ENCODE data around the gene HAUS8. TPM values are rescaled to one million over a fixed set of nuclear protein-coding genes. Genes with fewer than 3 reads are reported as not detected.
A peak's percentile ranks its signal among the peaks of the same experiment; 100 is the strongest.

The HAUS8 gene
- 10 to 100 TPM in 3 of 8 experiments, 1 to 10 TPM in 5; 3.4 to 14.8 (median 6.4) TPM for total RNA-seq

GRCh38 chr19:17075035-17075863 is at the start of gene HAUS8, which contains the start of gene MYO9B:
Gene HAUS8 (minus strand): TSS chr19:17075452. CDS start chr19:17075422, 30 bp downstream.
Gene MYO9B (plus strand): TSS chr19:17075777. CDS start chr19:17101718, 25,941 bp downstream.
- peaks cover 28 to 31% of the 10 kb centered on the region in 2 donors for H3K4me1 ChIP-seq (replicated peaks in 1 of 2)
- WGBS, 10 experiments = 0 to 2% (median 0%) methylated on average over 2 to 9 of the region's 103 CpGs; no CpG with 5 or more reads in 6 of the 10 experiments
- in situ Hi-C loops (cut with MboI; ENCODE audit: low pct_unique_long_range_greater_than_20kb in 2 of 9, low sequenced_read_pairs in 9 of 9, unreplicated experiment in 9 of 9) = loop anchor here in 1 of 9 experiments (10.0 kb wide), 1 partner anchor 210 kb away; the partner anchor contains the start of gene ANKLE1
- ATAC-seq (replicated peaks in 6 of 8) = peak; percentile 69 to 95 (median 91)
- H3K4me3 ChIP-seq = peak within 1 kb of the TSS; percentile 61 to 92 (median 72)
- H3K27ac ChIP-seq = peak within 1 kb of the TSS; percentile 65 to 77

GRCh38 chr19:17124025-17124424 is 48.8 kb upstream of the HAUS8 start:
- in situ Hi-C loops (cut with MboI; ENCODE audit: low pct_unique_long_range_greater_than_20kb in 2 of 9, low sequenced_read_pairs in 9 of 9, unreplicated experiment in 9 of 9) = no loop called here
- peaks cover 0 to 13% of the 10 kb centered on the region in 2 donors for H3K4me1 ChIP-seq (replicated peaks in 1 of 2)
- no peak for ATAC-seq (replicated peaks in 6 of 8)

GRCh38 chr19:17123041-17123440 is 47.8 kb upstream of the HAUS8 start:
- in situ Hi-C loops (cut with MboI; ENCODE audit: low pct_unique_long_range_greater_than_20kb in 2 of 9, low sequenced_read_pairs in 9 of 9, unreplicated experiment in 9 of 9) = no loop called here
- Histone ChIP-seq H3K4me1 (replicated peaks in 1 of 2) (peaks cover 0 to 13% of the 10 kb centered on the region in 2 donors), H3K27ac (no peak overlapping the region), H3K4me3 (no peak overlapping the region)
- WGBS, 10 experiments = 83 to 100% (median 100%) methylated on average over 1 to 2 of the region's 2 CpGs; no CpG with 5 or more reads in 5 of the 10 experiments
- ATAC-seq (replicated peaks in 6 of 8) = no peak

More at GRCh38 chr19:17124025-17124424, 48.8 kb upstream of the HAUS8 start:
- no peak overlapping the region for H3K4me3 ChIP-seq
- WGBS, 10 experiments = no CpG with 5 or more reads among the region's 1 CpG
- no peak overlapping the region for H3K27ac ChIP-seq

- Histone ChIP-seq H3K4me1 (replicated peaks in 1 of 2) (peaks cover 0 to 22% of the 10 kb centered on the region in 2 donors), H3K27ac (no peak overlapping the region), H3K4me3 (no peak overlapping the region)
- WGBS, 10 experiments = 39 to 100% (median 87%) methylated on average over 1 to 7 of the region's 9 CpGs
- in situ Hi-C loops (cut with MboI; ENCODE audit: low pct_unique_long_range_greater_than_20kb in 2 of 9, low sequenced_read_pairs in 9 of 9, unreplicated experiment in 9 of 9) = no loop called here
- ATAC-seq (replicated peaks in 6 of 8) = peak in 3 of 8 experiments; percentile 63 to 89 (median 77)
These were observed 46.6 kb upstream of the HAUS8 start for GRCh38 chr19:17121736-17122293.

- in situ Hi-C loops (cut with MboI; ENCODE audit: low pct_unique_long_range_greater_than_20kb in 2 of 9, low sequenced_read_pairs in 9 of 9, unreplicated experiment in 9 of 9) = no loop called here
- 80 to 100% (median 88%) methylated on average over 1 to 3 of the region's 5 CpGs; no CpG with 5 or more reads in 7 of the 10 experiments for WGBS, 10 experiments
- no peak for ATAC-seq (replicated peaks in 6 of 8)
These were observed 43.7 kb upstream of the HAUS8 start for GRCh38 chr19:17118957-17119356.

GRCh38 chr19:17116996-17117702 is 41.9 kb upstream of the HAUS8 start:
- Histone ChIP-seq H3K27ac (peak overlapping the region in 1 of 2 donors; percentile 48), H3K4me3 (no peak overlapping the region), H3K4me1 (replicated peaks in 1 of 2) (peaks cover 0 to 8% of the 10 kb centered on the region in 2 donors)
- WGBS, 10 experiments = 58 to 100% (median 77%) methylated on average over 1 to 7 of the region's 14 CpGs; no CpG with 5 or more reads in 3 of the 10 experiments
- peak in 2 of 8 experiments; percentile 56 to 59 for ATAC-seq (replicated peaks in 6 of 8)
- in situ Hi-C loops (cut with MboI; ENCODE audit: low pct_unique_long_range_greater_than_20kb in 2 of 9, low sequenced_read_pairs in 9 of 9, unreplicated experiment in 9 of 9) = no loop called here

More at GRCh38 chr19:17118957-17119356, 43.7 kb upstream of the HAUS8 start:
- H3K27ac ChIP-seq = no peak overlapping the region
- H3K4me3 ChIP-seq = no peak overlapping the region
- H3K4me1 ChIP-seq (replicated peaks in 1 of 2) = peaks cover 0 to 8% of the 10 kb centered on the region in 2 donors

- no peak for ATAC-seq (replicated peaks in 6 of 8)
- in situ Hi-C loops (cut with MboI; ENCODE audit: low pct_unique_long_range_greater_than_20kb in 2 of 9, low sequenced_read_pairs in 9 of 9, unreplicated experiment in 9 of 9) = no loop called here
- no peak overlapping the region for H3K4me3 ChIP-seq
- H3K27ac ChIP-seq = no peak overlapping the region
- 50 to 100% (median 83%) methylated on average over 1 to 7 of the region's 12 CpGs; no CpG with 5 or more reads in 3 of the 10 experiments for WGBS, 10 experiments
- peaks cover 0 to 8% of the 10 kb centered on the region in 2 donors for H3K4me1 ChIP-seq (replicated peaks in 1 of 2)
These were observed 39.2 kb upstream of the HAUS8 start for GRCh38 chr19:17114414-17114831.

GRCh38 chr19:17113127-17113785 is 38.0 kb upstream of the HAUS8 start:
- no peak overlapping the region for H3K27ac ChIP-seq
- WGBS, 10 experiments = 80 to 100% (median 89%) methylated on average over 1 to 7 of the region's 17 CpGs; no CpG with 5 or more reads in 5 of the 10 experiments
- in situ Hi-C loops (cut with MboI; ENCODE audit: low pct_unique_long_range_greater_than_20kb in 2 of 9, low sequenced_read_pairs in 9 of 9, unreplicated experiment in 9 of 9) = no loop called here
- H3K4me1 ChIP-seq (replicated peaks in 1 of 2) = peaks cover 0 to 9% of the 10 kb centered on the region in 2 donors
- no peak overlapping the region for H3K4me3 ChIP-seq
- ATAC-seq (replicated peaks in 6 of 8) = no peak

- in situ Hi-C loops (cut with MboI; ENCODE audit: low pct_unique_long_range_greater_than_20kb in 2 of 9, low sequenced_read_pairs in 9 of 9, unreplicated experiment in 9 of 9) = no loop called here
- H3K4me3 ChIP-seq = no peak overlapping the region
- peaks cover 0 to 12% of the 10 kb centered on the region in 2 donors for H3K4me1 ChIP-seq (replicated peaks in 1 of 2)
- ATAC-seq (replicated peaks in 6 of 8) = no peak
- no peak overlapping the region for H3K27ac ChIP-seq
- whole genome bisulfite sequencing, 10 experiments = 60 to 100% (median 86%) methylated on average over 1 to 5 of the region's 7 CpGs; no CpG with 5 or more reads in 5 of the 10 experiments
These were observed 37.4 kb upstream of the HAUS8 start for GRCh38 chr19:17112700-17113099.

- in situ Hi-C loops (cut with MboI; ENCODE audit: low pct_unique_long_range_greater_than_20kb in 2 of 9, low sequenced_read_pairs in 9 of 9, unreplicated experiment in 9 of 9) = no loop called here
- no peak for ATAC-seq (replicated peaks in 6 of 8)
- H3K4me1 ChIP-seq (replicated peaks in 1 of 2) = peaks cover 0 to 8% of the 10 kb centered on the region in 2 donors
- H3K27ac ChIP-seq = no peak overlapping the region
- H3K4me3 ChIP-seq = no peak overlapping the region
- 67 to 82% methylated on average over 1 to 9 of the region's 17 CpGs; no CpG with 5 or more reads in 8 of the 10 experiments for whole genome bisulfite sequencing, 10 experiments
These were observed 37.0 kb upstream of the HAUS8 start for GRCh38 chr19:17112271-17112670.

- in situ Hi-C loops (cut with MboI; ENCODE audit: low pct_unique_long_range_greater_than_20kb in 2 of 9, low sequenced_read_pairs in 9 of 9, unreplicated experiment in 9 of 9) = no loop called here
- H3K4me3 ChIP-seq = no peak overlapping the region
- 96 to 100% (median 100%) methylated on average over 2 to 3 of the region's 3 CpGs; no CpG with 5 or more reads in 7 of the 10 experiments for WGBS, 10 experiments
- peaks cover 0 to 4% of the 10 kb centered on the region in 2 donors for H3K4me1 ChIP-seq (replicated peaks in 1 of 2)
- no peak for ATAC-seq (replicated peaks in 6 of 8)
- no peak overlapping the region for H3K27ac ChIP-seq
These were observed 36.5 kb upstream of the HAUS8 start for GRCh38 chr19:17111766-17112165.

GRCh38 chr19:17110599-17110966 is 35.3 kb upstream of the HAUS8 start:
- Histone ChIP-seq H3K27ac (no peak overlapping the region), H3K4me3 (no peak overlapping the region), H3K4me1 (replicated peaks in 1 of 2) (peaks cover 0 to 4% of the 10 kb centered on the region in 2 donors)
- in situ Hi-C loops (cut with MboI; ENCODE audit: low pct_unique_long_range_greater_than_20kb in 2 of 9, low sequenced_read_pairs in 9 of 9, unreplicated experiment in 9 of 9) = no loop called here
- ATAC-seq (replicated peaks in 6 of 8) = no peak
- 90 to 100% (median 96%) methylated on average over 1 to 4 of the region's 10 CpGs; no CpG with 5 or more reads in 7 of the 10 experiments for WGBS, 10 experiments
